Measurements from ENCODE around the gene MKLN1.

GRCh38 chr7:131331806-131332205 is 4.1 kb downstream of the MKLN1 start:
- TF ChIP-seq, protein P1, sequence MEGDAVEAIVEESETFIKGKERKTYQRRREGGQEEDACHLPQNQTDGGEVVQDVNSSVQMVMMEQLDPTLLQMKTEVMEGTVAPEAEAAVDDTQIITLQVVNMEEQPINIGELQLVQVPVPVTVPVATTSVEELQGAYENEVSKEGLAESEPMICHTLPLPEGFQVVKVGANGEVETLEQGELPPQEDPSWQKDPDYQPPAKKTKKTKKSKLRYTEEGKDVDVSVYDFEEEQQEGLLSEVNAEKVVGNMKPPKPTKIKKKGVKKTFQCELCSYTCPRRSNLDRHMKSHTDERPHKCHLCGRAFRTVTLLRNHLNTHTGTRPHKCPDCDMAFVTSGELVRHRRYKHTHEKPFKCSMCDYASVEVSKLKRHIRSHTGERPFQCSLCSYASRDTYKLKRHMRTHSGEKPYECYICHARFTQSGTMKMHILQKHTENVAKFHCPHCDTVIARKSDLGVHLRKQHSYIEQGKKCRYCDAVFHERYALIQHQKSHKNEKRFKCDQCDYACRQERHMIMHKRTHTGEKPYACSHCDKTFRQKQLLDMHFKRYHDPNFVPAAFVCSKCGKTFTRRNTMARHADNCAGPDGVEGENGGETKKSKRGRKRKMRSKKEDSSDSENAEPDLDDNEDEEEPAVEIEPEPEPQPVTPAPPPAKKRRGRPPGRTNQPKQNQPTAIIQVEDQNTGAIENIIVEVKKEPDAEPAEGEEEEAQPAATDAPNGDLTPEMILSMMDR (conservative IDR thresholded peaks at IDR 0.05; ENCODE audit: low read depth, low read length) = no peak
- TF ChIP-seq CHD1 (IDR thresholded peaks at IDR 0.05; ENCODE audit: low read depth, low read length) = no peak
- TF ChIP-seq RAD21 (IDR thresholded peaks at IDR 0.05; ENCODE audit: low read length) = no peak
- TF ChIP-seq RFX5 (IDR thresholded peaks at IDR 0.05; ENCODE audit: low read depth, low read length) = no peak
- TF ChIP-seq POLR2A (IDR thresholded peaks at IDR 0.05; ENCODE audit: low read depth, low read length) = no peak
- TF ChIP-seq USF2 (IDR thresholded peaks at IDR 0.05; ENCODE audit: low read depth, low read length) = no peak
- TF ChIP-seq RCOR1 (IDR thresholded peaks at IDR 0.05; ENCODE audit: insufficient replicate concordance, low read length) = no peak
